Neural progenitor cell (in vitro differentiated cells): ENCODE measurements around the gene MGLL. TPM values are rescaled to one million over a fixed set of nuclear protein-coding genes. Genes with fewer than 3 reads are reported as not detected.

Experiments used
- DNase-seq: peaks from one replicate; pipeline ENCODE4 v3.0.0-alpha.2; 2016; ENCODE audit warnings: low spot score
- H2AFZ ChIP-seq: fragments of 200-600 bp; sonication (generic); replicated peaks from 2 replicates; pipeline ENCODE4 v1.6.1; 2016; ENCODE audit warnings: antibody characterized with exemption
- H3F3A ChIP-seq: fragments of 200-600 bp; sonication (generic); 2 replicates; pipeline ENCODE4 v1.6.1; 2016; ENCODE audit warnings: antibody characterized with exemption, low read depth
- H3K27ac ChIP-seq: fragments of 200-600 bp; sonication (generic); 2 replicates; pipeline ENCODE4 v1.5.1; 2016; ENCODE audit warnings: mild to moderate bottlenecking
- H3K27me3 ChIP-seq: fragments of 200-600 bp; sonication (generic); 2 replicates; pipeline ENCODE4 v1.6.1; 2016; ENCODE audit warnings: mild to moderate bottlenecking, moderate library complexity
- H3K36me3 ChIP-seq: fragments of 200-600 bp; sonication (generic); 2 replicates; pipeline ENCODE4 v1.5.1; 2016
- H3K4me1 ChIP-seq: fragments of 200-600 bp; sonication (generic); 2 replicates; pipeline ENCODE4 v1.6.1; 2016; ENCODE audit warnings: mixed run types
- H3K4me2 ChIP-seq: fragments of 200-600 bp; sonication (generic); 2 replicates; pipeline ENCODE4 v1.6.1; 2016
- H3K4me3 ChIP-seq: fragments of 200-600 bp; sonication (generic); 2 replicates; pipeline ENCODE4 v1.5.1; 2016
- H3K79me2 ChIP-seq: fragments of 200-600 bp; sonication (generic); 2 replicates; pipeline ENCODE4 v1.6.1; 2016; ENCODE audit warnings: low read depth
- H3K9ac ChIP-seq: fragments of 200-600 bp; sonication (generic); 2 replicates; pipeline ENCODE4 v1.6.1; 2016
- H3K9me3 ChIP-seq: fragments of 200-600 bp; sonication (generic); 2 replicates; pipeline ENCODE4 v1.5.1; 2016; ENCODE audit warnings: low read depth
- H4K20me1 ChIP-seq: fragments of 200-600 bp; sonication (generic); 2 replicates; pipeline ENCODE4 v1.6.1; 2016; ENCODE audit warnings: low read depth
- H3K27ac Mint-ChIP-seq: 3 replicates; pipeline ENCODE4 v1.8.0; 2021; ENCODE audit warnings: mixed read lengths
- H3K27me3 Mint-ChIP-seq: 2 replicates; pipeline ENCODE4 v1.8.0; 2022; ENCODE audit warnings: low read depth, mild to moderate bottlenecking, inconsistent platforms, moderate library complexity, mixed read lengths; ENCODE audit not compliant: insufficient read depth
- H3K36me3 Mint-ChIP-seq: 3 replicates; pipeline ENCODE4 v1.8.0; 2021; ENCODE audit warnings: mixed read lengths
- H3K4me1 Mint-ChIP-seq: 3 replicates; pipeline ENCODE4 v1.8.0; 2021; ENCODE audit warnings: mixed read lengths
- H3K4me3 Mint-ChIP-seq: 3 replicates; pipeline ENCODE4 v1.8.0; 2021; ENCODE audit warnings: mild to moderate bottlenecking, moderate library complexity, mixed read lengths
- H3K9me3 Mint-ChIP-seq: 3 replicates; pipeline ENCODE4 v1.8.0; 2020; ENCODE audit warnings: mixed read lengths
- CTCF ChIP-seq: fragments of 200-600 bp; sonication (generic); IDR thresholded peaks from 2 replicates; pipeline ENCODE4 v1.5.1; 2017; ENCODE audit warnings: antibody characterized with exemption, mild to moderate bottlenecking
- EZH2 ChIP-seq: fragments of 200-600 bp; sonication (generic); IDR thresholded peaks from 2 replicates; pipeline ENCODE4 v1.6.1; 2017; ENCODE audit warnings: antibody characterized with exemption, mild to moderate bottlenecking, moderate library complexity
- EZH2phosphoT487 ChIP-seq: fragments of 200-600 bp; sonication (generic); IDR thresholded peaks from 2 replicates; pipeline ENCODE4 v1.6.1; 2017; ENCODE audit warnings: antibody characterized with exemption
- total RNA-seq: library from RNA; depleted of rRNA; stranded (reverse); fragments of >200 nt; gene quantifications from 2 replicates; pipeline ENCODE4 v1.2.3, GENCODE V29; 2015; ENCODE audit warnings: low replicate concordance

MGLL gene
- total RNA-seq, 1 donor from 2014 or later, result 0.15 TPM

- no peak for DNase-seq
- no peak overlapping the region for H3K27ac ChIP-seq
- no peak overlapping the region for H3K9ac ChIP-seq
- Mint-ChIP-seq H3K4me1 (peaks cover 20% of the 10 kb centered on the region), H3K9me3 (no peaks in the 10 kb centered on the region), H3K36me3 (peaks cover 3% of the 10 kb centered on the region), H3K4me3 (no peak overlapping the region), H3K27ac (no peak overlapping the region), H3K27me3 (peaks cover 32% of the 10 kb centered on the region)
- no peak overlapping the region for H3K4me2 ChIP-seq
- no peaks in the 10 kb centered on the region for H3K79me2 ChIP-seq
- no peaks in the 10 kb centered on the region for H3K4me1 ChIP-seq
- no peak overlapping the region for H3K4me3 ChIP-seq
- no peak overlapping the region for H2AFZ ChIP-seq
- H4K20me1 ChIP-seq, result no peaks in the 10 kb centered on the region
- H3K36me3 ChIP-seq, result no peaks in the 10 kb centered on the region
- H3K9me3 ChIP-seq, result no peaks in the 10 kb centered on the region
- H3K27me3 ChIP-seq, result peaks cover 45% of the 10 kb centered on the region
- TF ChIP-seq CTCF (no peak), EZH2 (no peak), EZH2phosphoT487 (no peak)
- no peaks in the 10 kb centered on the region for H3F3A ChIP-seq
Observed at GRCh38 chr3:127819086-127819485, 3.2 kb downstream of the MGLL start.

DNA sequence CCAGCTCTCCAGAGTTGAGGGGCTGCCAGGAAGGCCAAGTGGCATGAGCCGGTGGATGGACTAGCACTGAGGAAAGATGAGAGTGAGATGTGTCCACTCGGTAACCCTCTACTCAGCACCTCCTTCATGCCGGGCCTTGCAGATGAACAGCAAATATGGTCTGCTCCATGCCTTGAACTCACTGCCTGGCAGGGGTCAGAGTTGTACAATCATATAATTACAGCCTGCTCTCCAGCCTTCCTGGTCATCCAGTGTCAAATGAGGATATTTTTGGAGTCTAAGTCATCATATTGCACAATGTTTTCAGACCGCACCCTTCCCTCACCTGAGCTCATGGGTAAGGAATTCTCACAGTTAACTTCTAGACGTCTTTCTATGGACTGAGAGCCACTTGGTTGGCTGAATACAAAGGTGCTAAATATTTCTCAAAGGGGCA is 4.9 kb downstream of the MGLL start:
- H3K36me3 ChIP-seq, result no peaks in the 10 kb centered on the region
- no peaks in the 10 kb centered on the region for H3K4me1 ChIP-seq
- no peak for TF ChIP-seq EZH2
- no peak for TF ChIP-seq EZH2phosphoT487
- TF ChIP-seq CTCF, result no peak
- H3K9ac ChIP-seq, result no peak overlapping the region
- H4K20me1 ChIP-seq, result no peaks in the 10 kb centered on the region
- no peaks in the 10 kb centered on the region for H3K9me3 ChIP-seq
- no peak overlapping the region for H2AFZ ChIP-seq
- peaks cover 22% of the 10 kb centered on the region for H3K27me3 Mint-ChIP-seq
- no peaks in the 10 kb centered on the region for H3K36me3 Mint-ChIP-seq
- no peak for DNase-seq
- no peak overlapping the region for H3K27ac Mint-ChIP-seq
- no peak overlapping the region for H3K4me2 ChIP-seq
- H3K27me3 ChIP-seq, result peaks cover 29% of the 10 kb centered on the region
- no peak overlapping the region for H3K4me3 ChIP-seq
- no peaks in the 10 kb centered on the region for H3K9me3 Mint-ChIP-seq
- H3F3A ChIP-seq, result no peaks in the 10 kb centered on the region
- no peak overlapping the region for H3K4me3 Mint-ChIP-seq
- no peak overlapping the region for H3K27ac ChIP-seq
- peaks cover 15% of the 10 kb centered on the region for H3K4me1 Mint-ChIP-seq
- H3K79me2 ChIP-seq, result no peaks in the 10 kb centered on the region

- H3K27ac ChIP-seq, result no peak overlapping the region
Observed at GRCh38 chr3:127816783-127817405, 5.4 kb downstream of the MGLL start.

More at GRCh38 chr3:127816783-127817405, 5.4 kb downstream of the MGLL start:
- H2AFZ ChIP-seq, result no peak overlapping the region
- Mint-ChIP-seq H3K4me1 (peaks cover 15% of the 10 kb centered on the region), H3K4me3 (no peak overlapping the region), H3K9me3 (peaks cover under 1% of the 10 kb centered on the region), H3K27ac (no peak overlapping the region), H3K36me3 (no peaks in the 10 kb centered on the region), H3K27me3 (peaks cover 18% of the 10 kb centered on the region)
- no peak for DNase-seq
- no peak overlapping the region for H3K9ac ChIP-seq
- TF ChIP-seq CTCF (no peak), EZH2 (no peak), EZH2phosphoT487 (no peak)
- no peaks in the 10 kb centered on the region for H3K79me2 ChIP-seq
- H3K9me3 ChIP-seq, result no peaks in the 10 kb centered on the region
- no peaks in the 10 kb centered on the region for H3K36me3 ChIP-seq
- peaks cover 23% of the 10 kb centered on the region for H3K27me3 ChIP-seq
- no peak overlapping the region for H3K4me3 ChIP-seq
- H3F3A ChIP-seq, result no peaks in the 10 kb centered on the region
- H3K4me1 ChIP-seq, result no peaks in the 10 kb centered on the region
- H4K20me1 ChIP-seq, result no peaks in the 10 kb centered on the region
- H3K4me2 ChIP-seq, result no peak overlapping the region
